MM.1S (cell line): ENCODE data around the gene MRPL2.

Source experiments
- DNase-seq: peaks from one replicate; pipeline ENCODE4 v3.0.0-alpha.2; 2015
- H2AFZ ChIP-seq: fragments of 300-600 bp; sonication (generic); 2 replicates; pipeline ENCODE4 v1.6.0; 2016; ENCODE audit warnings: antibody characterized with exemption, low read length
- H3F3A ChIP-seq: fragments of 300-600 bp; sonication (generic); 2 replicates; pipeline ENCODE4 v1.6.1; 2016; ENCODE audit warnings: mild to moderate bottlenecking, antibody characterized with exemption, low read length, moderate library complexity, mixed read lengths; ENCODE audit not compliant: insufficient read depth
- H3K27ac ChIP-seq: fragments of 300-600 bp; sonication (generic); 2 replicates; pipeline ENCODE4 v1.5.1; 2016; ENCODE audit warnings: mild to moderate bottlenecking, low read length
- H3K27me3 ChIP-seq: fragments of 300-600 bp; sonication (generic); replicated peaks from 2 replicates; pipeline ENCODE4 v1.6.0; 2016; ENCODE audit warnings: low read length; ENCODE audit not compliant: insufficient read depth
- H3K36me3 ChIP-seq: fragments of 300-600 bp; sonication (generic); replicated peaks from 2 replicates; pipeline ENCODE4 v1.6.1; 2016; ENCODE audit warnings: mild to moderate bottlenecking, low read length, mixed read lengths; ENCODE audit not compliant: insufficient read depth
- H3K4me1 ChIP-seq: fragments of 300-600 bp; sonication (generic); 2 replicates; pipeline ENCODE4 v1.6.1; 2016; ENCODE audit warnings: low read length, mixed read lengths
- H3K4me2 ChIP-seq: fragments of 300-600 bp; sonication (generic); 2 replicates; pipeline ENCODE4 v1.6.0; 2016; ENCODE audit warnings: low read depth, low read length
- H3K4me3 ChIP-seq: fragments of 300-600 bp; sonication (generic); 2 replicates; pipeline ENCODE4 v1.5.1; 2016; ENCODE audit warnings: low read length, mixed read lengths
- H3K79me2 ChIP-seq: fragments of 300-600 bp; sonication (generic); 2 replicates; pipeline ENCODE4 v1.6.1; 2016; ENCODE audit warnings: mixed run types, low read length, mixed read lengths
- H3K9ac ChIP-seq: fragments of 300-600 bp; sonication (generic); 2 replicates; pipeline ENCODE4 v1.6.1; 2016; ENCODE audit warnings: low read length, mixed read lengths
- H3K9me2 ChIP-seq: fragments of 300-600 bp; sonication (generic); replicated peaks from 2 replicates; pipeline ENCODE4 v1.6.1; 2016; ENCODE audit warnings: mild to moderate bottlenecking, low read length, mixed read lengths; ENCODE audit not compliant: insufficient read depth
- H3K9me3 ChIP-seq: fragments of 300-600 bp; sonication (generic); replicated peaks from 2 replicates; pipeline ENCODE4 v1.6.1; 2016; ENCODE audit warnings: mild to moderate bottlenecking, low read length, mixed read lengths; ENCODE audit not compliant: insufficient read depth
- H4K20me1 ChIP-seq: fragments of 300-600 bp; sonication (generic); 2 replicates; pipeline ENCODE4 v1.6.1; 2016; ENCODE audit warnings: mild to moderate bottlenecking, low read length, moderate library complexity, mixed read lengths; ENCODE audit not compliant: insufficient read depth
- CTCF ChIP-seq: fragments of 300-600 bp; sonication (generic); IDR thresholded peaks from 2 replicates; pipeline ENCODE4 v1.5.1; 2016; ENCODE audit warnings: antibody characterized with exemption, low read length, mixed read lengths
- EZH2 ChIP-seq: fragments of 300-600 bp; sonication (generic); optimal IDR thresholded peaks from 2 replicates; pipeline ENCODE3; 2017; ENCODE audit warnings: low read depth, mild to moderate bottlenecking, antibody characterized with exemption, low read length, mixed read lengths
- EZH2phosphoT487 ChIP-seq: fragments of 300-600 bp; sonication (generic); IDR thresholded peaks from 2 replicates; pipeline ENCODE4 v1.6.1; 2018; ENCODE audit warnings: antibody characterized with exemption, low read length

The MRPL2 gene

DNA sequence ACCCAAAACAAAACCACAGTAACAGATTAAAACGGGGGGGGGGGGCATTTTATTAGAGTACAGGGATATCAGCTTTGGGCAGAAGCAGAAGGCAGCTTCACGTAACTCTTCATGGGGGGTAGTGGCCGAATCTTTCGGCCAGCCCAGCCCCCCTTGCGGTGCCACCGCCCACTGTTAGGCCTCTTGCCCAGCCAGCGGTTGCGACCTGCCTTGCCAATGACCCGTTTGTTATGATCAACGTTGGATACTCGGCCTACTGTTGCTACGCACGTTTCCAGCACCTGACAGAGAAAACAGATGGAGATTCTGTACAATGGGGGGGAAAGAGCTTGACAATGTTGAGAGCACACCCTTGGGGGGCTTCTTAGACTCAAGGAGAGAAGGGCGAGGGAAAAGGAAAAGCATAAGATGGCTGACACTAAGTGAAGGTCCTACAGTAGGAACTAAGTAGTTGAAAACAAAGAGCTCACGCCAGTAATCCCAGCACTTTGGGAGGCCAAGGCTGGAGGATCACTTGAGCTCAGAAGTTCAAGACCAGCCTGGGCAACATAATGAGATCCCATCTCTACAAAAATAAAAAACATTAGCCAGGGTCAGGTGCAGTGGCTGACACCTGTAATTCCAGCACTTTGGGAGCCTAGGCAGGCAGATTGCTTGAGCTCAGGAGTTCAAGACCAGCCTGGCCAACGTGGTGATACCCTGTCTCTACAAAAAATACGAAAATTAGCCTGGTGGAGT is 4.9 kb downstream of the MRPL2 start:
- peaks cover 34% of the 10 kb centered on the region for H3K79me2 ChIP-seq
- H3K4me2 ChIP-seq: peak overlapping the region; percentile 85; the same call in 1 of the 2 replicates
- no peak for DNase-seq
- H4K20me1 ChIP-seq: no peaks in the 10 kb centered on the region
- no peak for TF ChIP-seq CTCF
- TF ChIP-seq EZH2phosphoT487: no peak
- no peak for TF ChIP-seq EZH2
- H3K4me3 ChIP-seq: peak overlapping the region; percentile 82
- H3K9me2 ChIP-seq: no peaks in the 10 kb centered on the region
- no peaks in the 10 kb centered on the region for H3K36me3 ChIP-seq
- H2AFZ ChIP-seq: peak overlapping the region; percentile 63
- H3F3A ChIP-seq: peaks cover 4% of the 10 kb centered on the region; the same call in 1 of the 2 replicates
- peak overlapping the region; percentile 45 for H3K27ac ChIP-seq
- no peaks in the 10 kb centered on the region for H3K9me3 ChIP-seq
- peaks cover 19% of the 10 kb centered on the region for H3K4me1 ChIP-seq
- no peaks in the 10 kb centered on the region for H3K27me3 ChIP-seq
- H3K9ac ChIP-seq: peak overlapping the region; percentile 84; the same call in 1 of the 2 replicates

DNA sequence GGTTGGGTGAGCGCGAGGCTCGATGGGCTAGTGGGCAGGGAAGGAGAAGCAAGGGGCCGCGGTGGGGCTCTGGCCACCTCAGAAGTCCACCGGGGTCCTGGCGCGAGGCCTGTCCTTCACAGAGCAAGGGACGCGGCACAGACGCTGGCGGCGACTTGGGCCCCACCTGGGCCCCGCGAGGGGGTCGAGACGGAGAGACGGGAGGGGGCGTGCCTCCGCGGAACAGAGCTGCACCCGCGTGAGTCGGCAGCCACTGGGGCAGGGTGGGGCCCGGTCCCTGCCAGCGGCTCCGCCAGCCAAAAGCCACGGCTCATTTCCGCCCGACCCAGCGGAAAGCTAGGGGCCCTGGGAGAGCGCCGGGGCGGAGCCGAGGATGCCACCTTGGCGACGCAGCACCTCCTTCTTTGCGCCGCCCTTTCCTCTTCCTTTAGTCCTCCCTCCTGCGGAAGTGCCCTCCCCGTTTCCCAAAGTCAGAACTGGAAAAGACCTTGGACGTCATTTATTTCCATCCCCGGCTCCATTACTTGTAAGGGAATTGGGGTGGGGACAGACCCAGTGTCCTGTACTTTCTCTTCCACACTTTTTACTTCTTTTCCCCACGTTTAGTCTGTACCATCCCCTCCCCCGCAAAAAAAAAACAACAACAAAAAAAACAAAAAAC is 5.6 kb downstream of the MRPL2 start, which contains the start of gene CUL7:
TSS of gene CUL7 (minus strand) at position 307 of the 661 bp plus-strand sequence. CDS start 1,063 bp downstream, outside the sequence.
- H3K27ac ChIP-seq: peak within 1 kb of the TSS; percentile 45
- H2AFZ ChIP-seq: peak within 1 kb of the TSS; percentile 63
- no peaks in the 10 kb centered on the region for H3K9me2 ChIP-seq
- H3K4me3 ChIP-seq: peak within 1 kb of the TSS; percentile 82
- H3K9ac ChIP-seq: peak within 1 kb of the TSS; percentile 84
- H3K4me2 ChIP-seq: peak within 1 kb of the TSS; percentile 85
- peaks cover 4% of the 10 kb centered on the region; the same call in 1 of the 2 replicates for H3F3A ChIP-seq
- peaks cover 28% of the 10 kb centered on the region for H3K79me2 ChIP-seq
- no peaks in the 10 kb centered on the region for H3K9me3 ChIP-seq
- H3K27me3 ChIP-seq: no peaks in the 10 kb centered on the region
- no peaks in the 10 kb centered on the region for H3K36me3 ChIP-seq
- no peak for TF ChIP-seq EZH2phosphoT487
- no peak for TF ChIP-seq EZH2
- H4K20me1 ChIP-seq: no peaks in the 10 kb centered on the region
- DNase-seq: peak; percentile 90
- H3K4me1 ChIP-seq: peaks cover 19% of the 10 kb centered on the region

DNA sequence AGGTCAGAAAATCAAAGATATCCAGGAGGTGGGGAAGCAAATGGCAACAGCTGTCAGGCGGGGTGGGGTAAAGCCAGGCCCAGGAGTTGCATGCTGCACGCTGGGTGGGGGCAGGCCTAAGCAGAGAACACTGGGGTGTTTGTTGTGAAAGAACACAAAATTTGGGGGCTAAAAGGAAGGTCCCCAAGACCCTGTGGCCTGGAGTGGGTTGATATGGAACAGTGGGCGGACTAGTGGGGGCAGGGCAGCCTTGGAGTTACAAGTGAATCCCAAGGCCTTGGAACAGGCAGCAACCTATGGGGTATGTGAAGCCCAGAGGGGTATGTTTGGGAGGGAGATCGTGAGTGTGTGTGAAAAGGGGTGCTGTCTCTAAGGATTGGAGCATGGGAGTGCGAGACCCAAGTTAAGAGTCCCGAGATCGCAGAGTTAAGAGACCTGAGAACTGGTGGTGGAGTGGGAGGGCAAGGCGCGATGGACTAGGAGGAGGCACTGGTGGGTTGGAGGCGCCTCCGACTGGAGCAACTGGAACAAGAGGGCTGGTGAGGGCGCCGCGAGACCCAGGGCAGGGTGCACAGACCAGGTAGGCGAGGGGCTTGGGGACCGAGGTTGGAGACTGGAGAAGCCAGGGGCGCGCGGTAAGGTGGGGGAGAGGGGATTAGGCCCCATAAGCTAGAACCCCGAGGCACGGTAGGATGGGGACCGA is 6.2 kb downstream of the MRPL2 start:
- H3K9ac ChIP-seq: peak overlapping the region; percentile 84
- no peak for DNase-seq
- H3F3A ChIP-seq: peaks cover 4% of the 10 kb centered on the region; the same call in 1 of the 2 replicates
- H3K4me2 ChIP-seq: peak overlapping the region; percentile 85
- peaks cover 12% of the 10 kb centered on the region for H3K4me1 ChIP-seq
- no peak for TF ChIP-seq EZH2phosphoT487
- no peak for TF ChIP-seq EZH2
- TF ChIP-seq CTCF: no peak
- H3K4me3 ChIP-seq: peak overlapping the region; percentile 82
- no peaks in the 10 kb centered on the region for H3K9me2 ChIP-seq
- no peaks in the 10 kb centered on the region for H3K9me3 ChIP-seq
- no peaks in the 10 kb centered on the region for H4K20me1 ChIP-seq
- peak overlapping the region; percentile 45; the same call in 1 of the 2 replicates for H3K27ac ChIP-seq
- no peaks in the 10 kb centered on the region for H3K27me3 ChIP-seq
- no peaks in the 10 kb centered on the region for H3K36me3 ChIP-seq
- H2AFZ ChIP-seq: peak overlapping the region; percentile 63
- peaks cover 22% of the 10 kb centered on the region for H3K79me2 ChIP-seq
